ENCODE measurements around the gene CFAP46. TPM values are rescaled to one million over a fixed set of nuclear protein-coding genes. Genes with fewer than 3 reads are reported as not detected.

CFAP46 gene
- total and polyA plus RNA-seq, 10 donors = 0.03 to 1.1 (median 0.12) TPM; not detected in 2

DNA sequence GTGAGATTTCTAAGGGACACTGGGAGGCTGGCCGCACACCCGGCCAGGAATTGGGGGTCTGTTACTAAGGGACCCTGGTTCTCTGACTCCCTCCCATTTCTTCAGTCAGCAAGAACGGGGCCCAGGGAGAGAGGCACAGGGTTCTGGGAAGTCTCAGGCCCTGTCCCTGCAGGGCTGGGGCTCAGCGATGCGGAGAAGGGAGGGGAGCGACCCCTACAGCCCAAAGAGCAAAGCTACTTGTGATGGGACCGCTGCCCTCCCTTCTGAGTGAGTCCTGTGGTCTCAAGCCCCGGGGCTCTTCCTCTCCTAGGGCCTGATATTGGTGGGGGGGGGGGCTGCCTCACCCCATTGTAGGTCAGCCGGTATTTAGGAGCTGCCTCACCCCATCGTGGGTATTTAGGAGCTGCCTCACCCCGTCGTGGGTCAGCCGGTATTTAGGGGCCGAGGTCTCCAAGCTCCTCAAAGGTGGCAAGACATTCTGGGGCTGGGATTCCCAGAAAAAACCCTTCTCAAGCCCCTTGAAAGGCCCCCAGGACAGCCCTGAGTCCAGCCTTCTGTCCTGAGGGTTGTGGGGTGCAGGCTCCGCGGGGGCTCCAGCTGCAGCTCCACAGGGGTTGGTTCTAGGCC is 139.6 kb downstream of the CFAP46 start:
- no peak for DNase-seq
- Histone ChIP-seq H3K36me3 (no peaks in the 10 kb centered on the region), H3K4me1 (no peaks in the 10 kb centered on the region), H3K27ac (no peak overlapping the region), H3K4me3 (no peak overlapping the region), H3K9me3 (peaks cover 0 to 8% (median 6%) of the 10 kb centered on the region in 8 donors), H3K27me3 (replicated peaks in 1 of 7) (peaks cover 0 to 13% (median 0%) of the 10 kb centered on the region in 7 donors)
- TF ChIP-seq POLR2AphosphoS5 (IDR thresholded peaks at IDR 0.05) (no peak), POLR2A (IDR thresholded peaks at IDR 0.05) (no peak), CTCF (IDR thresholded peaks at IDR 0.05 in 8 of 11, conservative IDR thresholded peaks at IDR 0.05 in 3 of 11) (no peak)
- intact Hi-C loops (cut with DNase I; ENCODE audit: low total_unique reads) = no loop called here
- WGBS, 5 donors = 77 to 87% (median 82%) methylated on average over 11 to 16 of the region's 16 CpGs

GRCh38 chr10:132802048-132802447 is 140.3 kb downstream of the CFAP46 start:
- no peaks in the 10 kb centered on the region for H3K4me1 ChIP-seq
- no peak for DNase-seq
- no peak for TF ChIP-seq POLR2AphosphoS5 (IDR thresholded peaks at IDR 0.05)
- no peak for TF ChIP-seq POLR2A (IDR thresholded peaks at IDR 0.05)
- no peak for TF ChIP-seq CTCF (IDR thresholded peaks at IDR 0.05 in 8 of 11, conservative IDR thresholded peaks at IDR 0.05 in 3 of 11)
- peaks cover 0 to 8% (median 0%) of the 10 kb centered on the region in 7 donors for H3K27me3 ChIP-seq (replicated peaks in 1 of 7)
- H3K9me3 ChIP-seq = peaks cover 0 to 8% (median 6%) of the 10 kb centered on the region in 8 donors
- 82 to 92% (median 89%) methylated on average over 8 of the region's 8 CpGs for WGBS, 5 donors
- H3K4me3 ChIP-seq = no peak overlapping the region
- intact Hi-C loops (cut with DNase I; ENCODE audit: low total_unique reads) = no loop called here
- no peaks in the 10 kb centered on the region for H3K36me3 ChIP-seq
- no peak overlapping the region for H3K27ac ChIP-seq

GRCh38 chr10:132799865-132800264 is 142.5 kb downstream of the CFAP46 start:
- intact Hi-C loops (cut with DNase I; ENCODE audit: low total_unique reads) = no loop called here
- Histone ChIP-seq H3K27ac (no peak overlapping the region), H3K27me3 (replicated peaks in 1 of 7) (peaks cover 0 to 11% (median 0%) of the 10 kb centered on the region in 7 donors), H3K4me3 (no peak overlapping the region), H3K36me3 (no peaks in the 10 kb centered on the region), H3K4me1 (no peaks in the 10 kb centered on the region), H3K9me3 (peaks cover 0 to 8% (median 6%) of the 10 kb centered on the region in 8 donors)
- 86 to 100% (median 90%) methylated on average over 6 to 11 of the region's 11 CpGs for WGBS, 5 donors
- DNase-seq = no peak
- TF ChIP-seq CTCF (IDR thresholded peaks at IDR 0.05 in 8 of 11, conservative IDR thresholded peaks at IDR 0.05 in 3 of 11) (no peak), POLR2A (IDR thresholded peaks at IDR 0.05) (no peak), POLR2AphosphoS5 (IDR thresholded peaks at IDR 0.05) (no peak)

- Histone ChIP-seq H3K4me1 (no peaks in the 10 kb centered on the region), H3K9me3 (peaks cover 0 to 8% (median 6%) of the 10 kb centered on the region in 8 donors), H3K36me3 (no peaks in the 10 kb centered on the region), H3K4me3 (no peak overlapping the region), H3K27ac (no peak overlapping the region), H3K27me3 (replicated peaks in 1 of 7) (peaks cover 0 to 21% (median 0%) of the 10 kb centered on the region in 7 donors)
- no peak for TF ChIP-seq CTCF (IDR thresholded peaks at IDR 0.05 in 8 of 11, conservative IDR thresholded peaks at IDR 0.05 in 3 of 11)
- TF ChIP-seq POLR2AphosphoS5 (IDR thresholded peaks at IDR 0.05) = no peak
- TF ChIP-seq POLR2A (IDR thresholded peaks at IDR 0.05) = no peak
- intact Hi-C loops (cut with DNase I; ENCODE audit: low total_unique reads) = no loop called here
- DNase-seq = no peak
- WGBS, 5 donors = 82 to 95% (median 88%) methylated on average over 11 to 15 of the region's 15 CpGs
Measured at GRCh38 chr10:132798876-132799275, 143.5 kb downstream of the CFAP46 start.

Data from spleen (tissue), 11 donors.